G401.6 (cell line): ENCODE data around the gene RIPOR2.

Source experiments
- FAIRE-seq: peaks from 2 replicates; lab custom pipeline; 2012; peaks lifted over from hg19 to GRCh38; lab: Jason Lieb, UNC

Gene RIPOR2

DNA sequence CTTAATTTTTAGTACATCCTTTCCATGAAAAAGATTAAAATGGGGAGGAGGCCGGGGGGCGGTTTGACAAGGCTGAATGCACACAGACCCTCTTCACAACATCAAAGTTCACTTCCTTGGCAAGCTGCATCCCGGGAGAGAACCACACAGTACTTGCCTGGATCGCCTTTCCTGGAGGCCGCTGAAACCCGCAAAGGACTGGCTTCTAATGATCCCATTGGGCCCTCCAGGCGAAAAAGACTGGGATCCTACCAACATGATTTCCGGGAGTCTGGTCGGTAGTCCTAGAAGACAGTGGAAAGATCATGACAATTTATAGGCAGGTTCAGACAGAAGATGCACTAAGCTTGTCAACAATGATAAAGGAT is 60.2 kb downstream of the RIPOR2 start:
- FAIRE-seq: no peak

DNA sequence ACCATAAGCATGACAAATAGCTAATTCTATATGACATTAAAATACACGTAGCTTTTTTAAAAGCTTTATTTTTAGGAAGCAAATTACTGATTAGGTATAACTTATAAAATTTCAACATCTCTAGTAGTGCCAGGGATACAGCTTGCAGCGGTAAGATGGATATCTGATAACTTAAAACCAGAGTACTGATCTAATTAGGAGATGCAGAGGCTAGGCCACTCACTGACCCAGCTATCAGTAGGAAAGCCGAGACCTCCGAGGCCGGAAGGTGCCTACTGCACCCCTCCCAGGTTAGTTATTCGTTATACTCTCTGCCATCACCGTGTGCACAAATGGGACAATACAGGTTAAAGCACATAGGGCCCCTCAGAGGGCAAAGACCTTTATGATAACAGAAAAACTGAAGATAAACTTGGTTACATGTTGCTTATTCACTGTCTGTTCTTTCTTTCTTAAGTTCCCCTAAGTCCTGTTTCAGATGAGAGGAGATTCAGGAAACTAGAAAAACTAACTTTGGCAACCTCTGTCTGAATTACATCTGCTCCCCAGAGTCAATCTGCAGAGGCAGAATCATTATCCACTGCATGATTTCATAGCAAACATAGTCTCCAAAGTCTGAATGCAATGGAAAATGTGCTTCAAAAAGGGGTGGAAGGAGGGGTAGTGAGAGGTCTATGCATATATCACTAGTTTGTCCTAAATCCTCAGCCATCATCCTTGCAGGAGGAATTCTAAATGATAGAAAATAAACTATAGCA is 60.8 kb downstream of the RIPOR2 start:
- no peak for FAIRE-seq

DNA sequence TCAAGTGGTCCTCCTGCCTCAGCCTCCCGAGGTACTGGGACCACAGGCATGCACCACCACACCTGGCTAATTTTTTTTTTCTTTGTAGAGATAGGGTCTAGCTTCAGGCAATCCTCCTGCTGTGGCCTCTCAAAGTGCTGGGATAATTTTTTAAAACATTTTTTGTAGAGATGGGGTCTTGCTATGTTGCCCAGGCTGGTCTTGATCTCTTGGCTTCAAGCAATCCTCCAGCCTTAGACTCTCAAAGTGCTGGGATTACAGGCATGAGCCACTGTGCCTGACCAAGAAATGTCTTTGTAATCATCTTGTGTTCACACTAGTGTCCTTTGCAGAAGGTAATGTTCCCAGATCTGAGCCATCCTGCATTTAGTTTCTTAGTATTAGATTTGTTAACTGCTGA is 61.6 kb downstream of the RIPOR2 start:
- FAIRE-seq: no peak

DNA sequence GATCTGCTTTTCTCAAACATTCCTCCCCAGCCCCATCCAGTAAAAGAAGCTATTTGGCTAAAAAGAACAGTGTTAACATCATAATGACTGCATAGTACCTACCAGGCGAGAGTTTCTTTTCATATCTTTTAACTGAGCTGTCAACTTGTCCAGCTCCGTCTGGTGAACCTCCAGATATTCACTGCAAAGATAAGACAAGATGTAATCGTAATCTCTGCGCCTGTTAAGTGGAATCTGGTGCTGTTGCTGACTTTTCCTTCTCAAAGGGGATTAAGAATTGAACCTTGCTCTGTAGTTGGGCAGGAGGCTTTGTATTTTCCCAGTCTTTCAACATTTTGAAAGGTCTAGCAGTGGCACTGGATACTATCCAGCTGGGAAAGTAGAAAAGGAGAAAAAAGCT is 63.0 kb downstream of the RIPOR2 start:
- no peak for FAIRE-seq

DNA sequence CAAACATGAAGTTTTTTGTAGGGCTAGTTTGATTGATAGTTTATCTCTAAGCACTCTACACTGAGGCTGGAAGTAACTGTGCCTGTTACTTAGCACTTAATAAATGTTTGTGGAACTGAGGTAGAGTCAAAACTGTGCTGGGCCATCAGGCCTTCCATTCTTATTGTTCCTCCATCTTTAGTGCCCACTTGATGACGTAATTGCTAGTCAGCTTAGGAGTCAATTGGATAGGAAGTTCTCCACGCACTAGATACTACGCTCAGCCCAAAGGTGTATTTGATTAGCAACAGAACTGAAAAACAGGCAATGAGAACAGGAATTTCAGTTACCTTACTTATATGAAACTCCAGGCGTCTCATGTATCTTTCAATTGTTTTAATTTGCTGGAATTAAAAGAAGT is 67.0 kb downstream of the RIPOR2 start:
- FAIRE-seq: no peak

DNA sequence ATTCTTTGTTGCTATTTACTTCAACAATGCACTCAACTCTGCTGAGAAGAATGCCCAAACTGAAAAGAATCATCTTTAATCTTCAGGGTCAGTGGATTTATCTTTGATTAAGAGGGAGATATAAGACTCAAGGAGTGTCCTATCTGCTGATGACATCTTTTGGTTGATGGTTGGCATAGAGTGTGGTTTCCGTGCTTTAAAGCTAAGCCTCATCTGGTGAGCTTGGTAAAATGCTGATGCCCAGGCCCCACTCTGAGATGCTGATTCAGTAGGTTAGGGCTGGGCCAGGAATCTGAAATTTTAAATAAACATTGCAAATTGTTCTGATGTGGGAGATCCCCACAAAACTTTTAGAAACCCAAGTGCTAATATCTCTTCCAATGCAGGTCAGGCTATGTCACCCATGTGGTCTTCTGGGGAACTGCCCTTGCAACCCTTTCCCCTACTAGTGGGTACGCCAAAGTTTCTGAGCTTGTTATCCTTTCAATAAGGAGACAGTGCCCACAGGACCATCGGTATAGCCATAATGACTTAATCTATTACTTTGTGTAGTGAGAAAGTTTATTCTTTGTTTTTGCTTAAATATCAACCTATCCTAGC is 68.6 kb downstream of the RIPOR2 start:
- no peak for FAIRE-seq

DNA sequence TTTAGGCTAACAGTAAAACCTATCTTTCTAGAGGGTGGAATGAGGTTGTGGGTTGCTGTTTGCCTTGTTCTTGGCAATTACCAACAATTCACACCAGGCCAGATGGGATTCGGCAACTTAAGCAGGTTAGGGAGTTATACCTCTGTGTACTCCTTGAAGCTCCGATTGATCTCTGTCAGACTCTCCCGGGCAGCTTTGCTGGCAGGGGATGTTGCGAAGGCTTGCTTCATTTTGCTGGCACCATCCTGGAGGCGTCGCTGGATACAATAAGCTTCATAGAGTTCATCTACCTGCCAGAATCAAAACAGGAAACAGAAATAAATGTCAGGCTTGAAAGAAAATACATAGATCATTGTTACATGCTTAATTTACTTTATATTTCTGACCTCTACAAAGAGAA is 70.6 kb downstream of the RIPOR2 start:
- FAIRE-seq: no peak

DNA sequence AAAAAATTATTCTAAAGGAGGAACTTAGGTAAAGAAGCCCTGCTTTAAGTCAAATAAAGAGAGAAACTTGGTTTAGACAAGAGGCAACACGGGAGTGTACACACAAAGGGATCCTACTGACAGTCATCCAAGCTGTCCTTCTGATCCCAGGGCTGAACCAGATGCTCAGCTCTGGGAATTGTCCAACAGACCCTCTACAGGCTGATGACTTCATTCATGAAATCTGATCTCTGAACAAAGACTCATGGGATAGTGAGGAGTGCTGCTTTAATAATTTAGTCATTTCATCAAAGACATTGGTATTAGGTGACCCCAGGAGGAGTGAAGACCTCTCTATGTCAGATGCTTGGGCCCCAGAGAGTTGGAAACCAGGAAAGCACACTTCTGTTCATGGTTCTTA is 71.4 kb downstream of the RIPOR2 start:
- no peak for FAIRE-seq

DNA sequence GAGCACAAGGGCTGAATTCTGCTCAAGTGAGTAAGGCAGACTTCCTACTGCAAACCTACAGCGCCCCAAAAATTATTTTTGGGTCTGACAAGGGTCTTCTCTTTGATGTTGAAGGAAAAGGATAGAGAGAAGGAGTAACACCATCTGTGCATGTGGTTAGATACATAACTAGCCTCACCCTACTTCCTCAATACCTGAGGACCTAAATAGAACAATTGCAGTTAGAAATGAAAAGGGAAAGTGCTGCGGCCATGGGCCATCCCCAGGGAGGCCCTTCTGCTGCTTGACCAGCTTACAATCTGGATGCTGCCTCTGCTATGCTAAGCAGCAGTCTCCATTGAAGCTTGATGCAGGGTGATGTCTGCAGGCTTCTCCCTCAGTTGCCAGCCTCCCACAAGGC is 73.8 kb downstream of the RIPOR2 start:
- FAIRE-seq: no peak

DNA sequence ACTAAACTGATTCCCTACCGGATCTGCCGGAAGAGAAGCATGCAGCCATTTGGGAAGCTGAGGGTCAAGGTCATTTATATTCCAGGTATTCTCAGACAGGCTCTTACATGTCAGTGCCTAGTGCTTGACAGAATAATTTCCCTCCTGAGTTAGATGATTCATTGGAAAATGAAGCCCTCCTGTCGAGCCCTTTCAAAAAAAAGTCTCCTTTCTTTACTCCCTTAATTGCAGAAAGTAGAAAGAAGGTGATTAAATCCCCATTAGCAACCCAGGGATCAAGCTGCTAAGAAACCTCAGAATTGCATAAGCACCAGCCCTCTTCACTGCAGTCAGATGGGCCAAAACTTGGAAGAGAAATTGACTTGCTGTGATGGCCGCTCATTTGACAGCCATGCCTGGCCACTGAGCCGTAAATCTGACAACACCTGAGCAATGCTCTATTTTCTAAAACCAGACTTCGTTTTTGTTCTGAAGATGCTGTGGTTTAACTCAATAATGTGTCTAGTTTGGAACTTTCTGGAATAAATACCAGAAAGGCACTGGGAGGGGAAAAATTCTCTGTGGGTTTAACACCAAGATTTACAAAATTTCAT is 76.1 kb downstream of the RIPOR2 start:
- FAIRE-seq: no peak

DNA sequence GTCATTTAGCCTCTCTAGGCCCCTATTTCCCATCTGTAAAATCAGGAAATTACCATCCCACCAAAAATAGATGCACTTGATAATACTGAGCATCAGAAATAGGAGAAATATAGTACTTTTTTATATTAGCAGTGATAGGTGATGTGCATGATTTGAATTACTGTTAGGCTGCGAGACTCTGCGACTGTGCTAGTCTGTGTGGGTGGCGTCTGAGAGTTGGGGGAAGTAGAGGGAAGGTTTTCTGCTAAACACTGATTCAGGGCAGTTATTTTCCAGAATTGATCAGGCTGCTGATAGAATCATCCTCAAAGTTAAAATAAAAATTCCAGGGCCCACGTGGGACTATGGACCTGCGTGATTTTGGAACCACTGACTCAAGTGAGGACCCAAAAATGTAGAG is 76.6 kb downstream of the RIPOR2 start:
- FAIRE-seq: no peak

DNA sequence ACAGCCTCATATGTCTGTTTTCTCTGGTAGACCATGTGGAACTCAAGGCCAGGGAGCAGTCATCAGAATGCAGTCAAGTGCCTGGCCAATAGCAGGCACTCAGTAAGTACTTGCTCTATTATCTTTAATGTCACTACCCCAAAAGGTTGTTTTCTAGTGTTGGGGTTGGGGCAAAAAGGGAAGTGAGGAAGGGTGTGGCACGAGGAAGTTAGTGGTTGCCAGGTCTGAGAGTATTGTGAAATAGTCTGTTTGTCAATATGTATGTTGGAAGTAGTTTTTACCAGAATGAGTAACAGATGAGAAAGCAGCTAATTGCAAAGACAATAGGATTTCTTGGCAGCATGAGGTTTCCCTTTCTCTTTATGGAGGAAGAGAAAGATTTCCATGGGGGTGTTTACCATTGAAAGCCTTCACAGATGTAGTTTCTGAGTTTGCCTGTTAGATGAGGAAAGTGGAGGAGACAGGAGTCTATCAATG is 77.5 kb downstream of the RIPOR2 start:
- FAIRE-seq: no peak

DNA sequence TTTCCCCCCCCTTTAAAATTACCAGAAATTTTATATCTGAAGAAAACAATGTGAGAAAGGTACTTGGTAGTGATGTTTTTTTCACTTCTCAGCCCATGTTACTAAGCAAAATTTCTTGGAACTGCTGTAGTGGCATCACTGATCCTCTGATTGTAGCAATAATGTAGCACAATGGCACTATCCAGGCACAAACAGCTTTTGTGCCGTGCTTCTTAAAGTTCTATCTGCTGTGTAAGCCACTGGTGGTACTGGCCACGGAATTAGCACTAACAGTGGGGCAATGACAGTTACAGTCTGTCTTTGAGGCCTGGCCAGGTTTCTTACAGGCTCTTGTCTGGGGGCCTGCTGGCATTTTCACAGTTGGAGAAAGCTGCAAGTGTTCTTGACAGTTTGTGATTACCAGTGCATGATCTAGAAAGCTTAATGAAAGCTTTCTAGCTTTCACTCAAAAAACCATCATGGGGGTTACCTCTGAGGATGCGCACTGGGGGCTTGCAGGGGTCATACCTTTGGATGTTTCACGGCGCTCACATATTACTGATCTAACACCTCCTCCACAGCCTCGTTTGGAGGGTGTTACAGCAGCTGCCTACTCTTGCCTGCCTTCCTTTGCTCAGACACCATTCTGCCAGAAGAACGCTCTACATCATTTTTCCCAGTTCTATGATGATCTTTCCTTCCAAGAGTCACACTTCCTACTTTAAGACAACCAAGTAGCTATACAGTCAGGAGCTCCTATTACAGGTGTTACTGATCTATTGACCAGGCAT is 78.7 kb downstream of the RIPOR2 start:
- FAIRE-seq: no peak

DNA sequence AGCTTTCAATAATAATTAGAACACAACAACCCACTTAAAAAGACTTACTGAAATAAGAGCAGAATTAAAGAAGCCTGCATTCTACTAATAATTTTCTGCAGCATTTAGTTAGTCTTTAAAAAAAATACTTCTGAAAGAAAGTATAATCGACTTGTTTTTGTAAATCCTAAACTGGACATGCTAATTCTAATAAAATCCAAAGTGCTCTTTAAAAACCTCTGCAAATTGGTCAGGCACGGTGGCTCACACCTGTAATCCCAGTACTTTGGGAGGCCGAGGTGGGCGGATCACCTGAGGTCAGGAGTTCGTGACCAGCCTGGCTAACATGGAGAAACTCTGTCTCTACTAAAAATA is 79.5 kb downstream of the RIPOR2 start:
- no peak for FAIRE-seq

DNA sequence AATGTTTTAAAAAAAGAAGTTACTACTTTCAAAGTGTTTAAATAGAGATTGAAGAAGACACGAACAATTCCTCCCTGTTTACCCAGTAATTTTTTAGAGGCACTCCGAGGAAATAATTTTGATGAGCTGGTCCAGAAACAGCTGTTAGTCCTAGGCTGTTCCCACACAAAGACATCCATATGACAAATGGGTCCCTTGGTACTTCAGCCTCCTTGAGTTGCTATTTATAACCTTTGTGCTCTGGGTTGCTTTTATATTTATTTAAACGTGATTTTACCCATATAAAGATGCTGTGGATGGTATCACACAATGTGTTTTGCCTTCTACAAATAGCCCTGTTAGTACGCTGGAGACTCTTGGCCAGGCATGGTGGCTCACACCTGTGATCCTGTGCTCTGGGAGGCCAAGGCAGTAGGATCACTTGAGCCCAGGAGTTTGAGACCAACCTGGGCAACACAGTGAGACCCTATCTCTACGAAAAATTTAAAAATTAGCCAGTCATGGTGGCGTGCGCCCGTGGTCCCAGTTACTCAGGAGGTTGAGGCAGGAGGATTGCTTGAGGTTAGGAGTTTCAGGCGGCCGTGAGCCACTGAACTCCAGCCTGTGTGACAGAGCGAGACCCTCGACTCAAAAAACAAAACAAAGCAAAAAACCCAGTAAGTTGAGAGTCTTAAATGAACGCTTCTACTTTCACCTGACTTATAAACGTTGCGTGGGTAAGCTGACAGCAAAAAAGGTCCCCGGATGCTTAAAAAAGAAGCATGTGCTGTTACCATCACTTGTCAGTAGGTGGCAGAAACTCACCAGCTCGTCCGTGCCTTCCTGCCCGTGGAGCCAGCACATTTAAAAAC is 80.1 kb downstream of the RIPOR2 start:
- FAIRE-seq: peak; percentile 82

DNA sequence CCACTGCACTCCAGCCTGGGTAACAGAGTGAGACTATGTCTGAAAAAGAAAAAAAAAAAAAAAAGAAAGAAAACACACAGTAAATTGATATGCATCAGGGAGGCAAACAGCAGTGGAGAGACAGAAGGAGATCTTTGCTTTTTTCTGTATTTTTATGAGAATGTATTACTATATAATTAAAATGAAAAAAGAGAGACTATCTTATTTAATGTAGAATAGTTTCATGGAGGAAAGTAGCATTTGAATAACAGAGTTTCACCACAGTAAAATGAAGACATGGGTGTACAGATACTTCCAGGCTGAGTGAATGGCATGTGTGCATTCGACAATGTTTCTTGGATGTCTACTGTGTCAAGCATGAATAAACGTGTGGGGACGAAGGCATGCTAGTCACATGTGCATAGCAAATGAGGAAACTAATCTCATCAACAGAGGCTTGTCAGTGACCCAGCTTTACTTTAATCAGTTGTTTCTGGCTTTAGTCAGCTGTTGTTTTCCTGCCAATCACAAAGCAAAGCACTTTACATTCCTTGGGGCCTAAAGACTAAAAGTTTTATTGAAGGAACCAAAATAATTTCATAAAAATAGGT is 81.6 kb downstream of the RIPOR2 start:
- FAIRE-seq: no peak

DNA sequence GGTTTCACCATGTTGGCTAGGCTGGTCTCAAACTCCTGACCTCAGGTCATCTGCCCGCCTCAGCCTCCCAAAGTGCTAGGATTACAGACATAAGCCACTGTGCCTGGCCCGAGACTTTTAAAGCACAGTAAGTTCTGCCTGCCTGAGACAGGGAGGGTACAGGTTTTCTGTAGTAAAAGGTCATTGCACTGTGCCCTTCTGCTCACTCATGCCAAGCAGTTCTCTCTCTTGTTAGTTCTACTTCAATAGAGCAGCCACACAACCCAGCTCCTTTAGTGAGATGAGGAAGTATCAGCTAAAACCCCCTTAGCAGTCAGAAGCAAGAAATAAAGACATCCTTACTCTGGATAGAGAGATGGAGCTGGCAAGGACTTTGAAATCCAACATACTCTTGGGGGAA is 84.7 kb downstream of the RIPOR2 start:
- FAIRE-seq: no peak

DNA sequence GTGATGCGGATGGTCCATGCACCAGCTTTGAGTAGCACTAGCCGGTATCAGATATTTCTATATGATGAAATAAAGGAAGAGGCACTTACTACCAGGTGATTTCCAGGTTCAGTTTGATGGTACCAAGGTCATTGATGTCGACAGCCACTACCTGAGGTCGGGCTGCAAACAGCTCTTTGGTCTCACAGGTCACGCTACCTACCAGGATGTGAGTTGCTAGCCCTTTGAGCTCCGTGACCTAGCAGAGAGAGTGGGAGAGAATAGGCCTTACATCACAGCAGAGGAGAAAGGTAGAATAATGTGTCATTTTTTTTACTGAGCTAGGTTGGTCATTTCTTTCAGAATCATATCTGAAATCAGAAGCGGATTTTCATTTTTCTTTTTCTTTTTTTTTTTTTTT is 86.0 kb downstream of the RIPOR2 start:
- no peak for FAIRE-seq

DNA sequence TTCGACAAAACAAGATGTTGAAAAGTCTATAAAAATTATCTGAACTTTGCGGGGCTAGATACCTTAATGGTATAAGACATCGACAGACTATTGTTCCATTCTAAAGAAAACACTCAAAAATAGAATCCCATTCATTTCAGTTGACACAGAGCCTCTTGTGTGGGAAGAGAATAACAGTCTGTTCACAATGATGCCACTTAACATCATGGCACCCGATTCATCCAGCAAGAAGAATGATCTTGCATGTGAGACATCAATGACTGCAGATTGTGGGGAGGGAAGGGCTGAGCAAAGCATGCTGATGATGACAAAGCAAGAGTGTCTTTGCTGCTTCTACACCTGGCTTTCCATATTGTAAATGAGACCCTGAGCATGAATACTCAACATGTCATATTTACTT is 87.3 kb downstream of the RIPOR2 start:
- no peak for FAIRE-seq

DNA sequence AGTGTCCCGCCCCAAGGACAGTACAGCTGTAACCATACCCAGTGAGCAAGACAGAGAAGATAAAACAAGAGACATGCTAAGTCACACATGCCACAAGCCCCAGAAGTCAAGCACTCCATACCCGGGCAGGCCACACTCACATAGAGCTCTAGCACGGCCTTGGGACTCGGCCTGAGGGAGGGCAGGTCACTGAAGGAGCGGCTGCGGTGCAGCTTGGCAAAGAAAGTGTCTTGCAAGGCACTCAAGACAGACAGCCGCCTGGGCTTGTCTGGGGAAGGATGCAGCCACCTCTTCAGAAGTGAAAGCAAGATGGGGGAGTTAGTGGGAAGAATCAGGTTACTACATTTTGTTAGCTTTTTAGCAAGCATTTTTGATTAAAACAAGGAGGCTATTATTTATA is 88.4 kb downstream of the RIPOR2 start:
- FAIRE-seq: no peak

DNA sequence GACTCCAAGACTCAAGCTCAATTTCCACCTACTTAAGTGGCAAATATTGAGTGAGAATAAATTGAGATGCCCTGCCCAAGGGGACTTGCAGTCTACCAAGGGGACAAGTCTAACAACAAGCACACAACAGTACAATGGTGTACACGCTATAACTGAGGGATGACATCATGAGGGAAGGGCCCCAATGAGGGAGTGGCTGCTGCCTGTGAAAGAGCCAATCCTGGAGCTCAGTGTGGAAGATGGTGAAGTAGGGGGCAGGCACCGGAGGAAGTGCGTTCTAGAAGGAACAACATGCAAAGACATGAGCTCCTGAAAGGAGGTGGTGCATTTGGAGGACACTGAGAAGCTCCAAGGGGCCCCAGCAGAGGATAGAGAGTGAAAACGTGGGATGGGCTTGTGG is 90.2 kb downstream of the RIPOR2 start:
- FAIRE-seq: no peak

DNA sequence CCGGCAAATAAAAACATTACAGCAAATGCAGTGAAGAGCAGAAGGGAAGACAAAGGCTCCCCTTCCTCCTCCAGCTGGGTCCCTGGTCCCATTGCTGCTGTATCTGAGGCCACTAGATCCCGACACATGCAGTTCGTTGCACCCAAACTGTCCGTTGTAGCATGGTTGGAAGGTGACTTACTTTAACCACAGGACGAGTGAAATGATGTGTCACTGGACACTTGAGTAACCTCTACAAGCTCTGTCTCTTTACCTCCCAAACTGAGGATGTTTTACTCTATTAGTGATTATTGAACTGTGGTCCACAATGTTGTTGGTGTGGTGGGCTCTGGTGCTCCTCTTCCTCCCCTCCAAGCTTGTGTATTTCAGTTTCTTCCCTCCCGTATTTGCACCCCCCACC is 90.9 kb downstream of the RIPOR2 start:
- FAIRE-seq: no peak
